ENCODE results near the gene TRANK1. TPM values are rescaled to one million over a fixed set of nuclear protein-coding genes. Genes with fewer than 3 reads are reported as not detected.
A peak's percentile ranks its signal among the peaks of the same experiment; 100 is the strongest.

Gene TRANK1
- total and polyA plus RNA-seq, 2 of the 8 experiments (the other 6 are each of a cell fraction or from before 2014, with no cell fraction given): 2.9 to 8.8 TPM

DNA sequence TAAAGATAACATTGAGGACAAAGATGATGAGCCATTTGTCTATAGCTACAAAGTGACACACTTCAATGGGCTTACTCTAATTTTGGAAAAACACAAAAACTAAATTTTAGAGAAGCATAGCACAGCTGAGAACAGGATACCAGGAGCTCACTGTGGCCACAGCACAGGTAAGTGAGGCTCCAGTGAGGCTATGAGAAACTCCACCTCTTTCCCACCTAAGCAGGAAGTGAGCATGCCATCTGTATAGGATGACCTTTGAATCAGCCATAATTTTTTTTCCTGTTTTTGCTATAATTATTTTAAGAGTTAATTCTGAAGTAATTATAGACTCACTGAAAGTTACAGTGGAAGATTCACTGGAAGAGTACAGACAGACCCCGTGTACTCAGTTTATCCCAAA lies 98.4 kb downstream of the TRANK1 start:
- H3K23me2 ChIP-seq (ENCODE audit: low read depth, low read length): no peaks in the 10 kb centered on the region
- no peak overlapping the region for H2BK120ac ChIP-seq (replicated peaks; ENCODE audit: low read depth, low read length)
- H3K4ac ChIP-seq (replicated peaks; ENCODE audit: insufficient read length, low read depth, low read length): no peak overlapping the region
- H2BK5ac ChIP-seq (ENCODE audit: low read depth, low read length): no peak overlapping the region
- 86% methylated on average over 1 of the region's 1 CpG; no CpG with 5 or more reads in 1 of the 2 experiments for WGBS, 2 experiments (ENCODE audit: extremely low coverage in 1 of 2, insufficient coverage in 1 of 2, insufficient read length in 1 of 2, insufficient replicate concordance in 2 of 2, low coverage in 1 of 2, low lambda C conversion rate in 2 of 2, missing lambda C conversion rate in 1 of 2)
- H4K5ac ChIP-seq (ENCODE audit: insufficient read length, low read depth, low read length): no peak overlapping the region
- H3K4me2 ChIP-seq (ENCODE audit: insufficient read depth in 1 of 2, low read depth in 2 of 2, low read length in 2 of 2): no peak overlapping the region
- H3K23ac ChIP-seq (ENCODE audit: insufficient read length): no peak overlapping the region
- H4K8ac ChIP-seq (ENCODE audit: extremely low read depth, insufficient read depth, low read length): no peak overlapping the region
- H3K27ac ChIP-seq (ENCODE audit: low read depth, low read length): no peak overlapping the region
- FAIRE-seq (no peak), DNase-seq (ENCODE audit: low read depth in 1 of 2, low spot score in 2 of 2) (no peak)
- CTCF ChIA-PET (ENCODE audit: partially characterized antibody): interaction anchor here (0.6 to 5.2 kb wide), 10 partner anchors 9 to 880 kb away, joined by 3 to 33 read pairs (median 5); no protein-coding TSS in a partner anchor
- no peaks in the 10 kb centered on the region for H3K79me2 ChIP-seq (ENCODE audit: control insufficient read depth in 1 of 2, insufficient read depth in 2 of 2, low read length in 2 of 2)
- H3K4me1 ChIP-seq (replicated peaks in 1 of 4; ENCODE audit: control insufficient read depth in 3 of 4, insufficient read depth in 4 of 4, low read length in 3 of 4): no peaks in the 10 kb centered on the region
- no peaks in the 10 kb centered on the region for H3K27me3 ChIP-seq (replicated peaks in 1 of 4; ENCODE audit: control insufficient read depth in 3 of 4, extremely low read depth in 1 of 4, insufficient read depth in 3 of 4, low read length in 3 of 4)
- no peak overlapping the region for H2AFZ ChIP-seq (ENCODE audit: low read length)
- H2AK5ac ChIP-seq (ENCODE audit: low read depth, low read length): no peak overlapping the region
- no peak overlapping the region for H3K56ac ChIP-seq (replicated peaks; ENCODE audit: insufficient read length, low read depth, low read length)
- H4K91ac ChIP-seq (replicated peaks; ENCODE audit: insufficient read length, low read length): no peak overlapping the region
- no peak overlapping the region for H3K14ac ChIP-seq (ENCODE audit: insufficient read length)
- POLR2A ChIA-PET (ENCODE audit: partially characterized antibody): no interaction called here
- H3K9me3 ChIP-seq (ENCODE audit: insufficient read depth in 2 of 2, low read depth in 1 of 2, low read length in 1 of 2): peaks cover 2 to 7% of the 10 kb centered on the region in 2 experiments; a peak in 2 of 4 replicates
- H2BK12ac ChIP-seq (ENCODE audit: low read depth, low read length): no peak overlapping the region
- H3K18ac ChIP-seq (ENCODE audit: extremely low read depth, low read length): no peak overlapping the region
- H3K4me3 ChIP-seq (ENCODE audit: extremely low read depth in 1 of 4, insufficient read depth in 2 of 4, low read depth in 3 of 4, low read length in 4 of 4): no peak overlapping the region
- no peaks in the 10 kb centered on the region for H4K20me1 ChIP-seq (replicated peaks in 1 of 2; ENCODE audit: control insufficient read depth in 1 of 2, insufficient read depth in 2 of 2, low read length in 2 of 2)
- no peak overlapping the region for H2BK15ac ChIP-seq (ENCODE audit: low read length)
- H3K79me1 ChIP-seq (ENCODE audit: low read depth, low read length): no peaks in the 10 kb centered on the region
- H2BK20ac ChIP-seq (ENCODE audit: low read length): no peak overlapping the region
- H3K9ac ChIP-seq (replicated peaks in 1 of 4; ENCODE audit: extremely low read depth in 1 of 4, low read depth in 3 of 4, low read length in 3 of 4): peak overlapping the region in 1 of 4 experiments; percentile 49; a peak in 1 of 7 replicates
- peaks cover 0 to 8% (median 0%) of the 10 kb centered on the region in 4 experiments; a peak in 2 of 8 replicates for H3K36me3 ChIP-seq (ENCODE audit: control insufficient read depth in 2 of 4, insufficient read depth in 4 of 4, low read length in 3 of 4)
- TF ChIP-seq CEBPB (IDR thresholded peaks at IDR 0.05; ENCODE audit: low read depth, low read length) (no peak), NRF1 (IDR thresholded peaks at IDR 0.05; ENCODE audit: low read depth, low read length) (no peak), CTBP2 (IDR thresholded peaks at IDR 0.05; ENCODE audit: borderline replicate concordance, insufficient read depth, insufficient read length, low read length) (no peak), TAF7 (optimal IDR thresholded peaks at IDR 0.05; ENCODE audit: borderline replicate concordance, low read depth, low read length) (no peak), CBX8 (IDR thresholded peaks at IDR 0.05; ENCODE audit: borderline replicate concordance, low read depth, low read length) (no peak), RFX5 (IDR thresholded peaks at IDR 0.05; ENCODE audit: borderline replicate concordance, low read depth, low read length) (no peak), PHF8 (conservative IDR thresholded peaks at IDR 0.05; ENCODE audit: low read depth, low read length) (no peak), TCF12 (IDR thresholded peaks at IDR 0.05; ENCODE audit: low read depth, low read length) (no peak), CBX5 (IDR thresholded peaks at IDR 0.05; ENCODE audit: low read depth, low read length) (no peak), BRCA1 (IDR thresholded peaks at IDR 0.05; ENCODE audit: low read depth, low read length) (no peak)
- TF ChIP-seq, protein P1, sequence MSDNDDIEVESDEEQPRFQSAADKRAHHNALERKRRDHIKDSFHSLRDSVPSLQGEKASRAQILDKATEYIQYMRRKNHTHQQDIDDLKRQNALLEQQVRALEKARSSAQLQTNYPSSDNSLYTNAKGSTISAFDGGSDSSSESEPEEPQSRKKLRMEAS (IDR thresholded peaks at IDR 0.05): no peak
- TF ChIP-seq, protein P2, sequence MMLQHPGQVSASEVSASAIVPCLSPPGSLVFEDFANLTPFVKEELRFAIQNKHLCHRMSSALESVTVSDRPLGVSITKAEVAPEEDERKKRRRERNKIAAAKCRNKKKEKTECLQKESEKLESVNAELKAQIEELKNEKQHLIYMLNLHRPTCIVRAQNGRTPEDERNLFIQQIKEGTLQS (IDR thresholded peaks at IDR 0.05; ENCODE audit: insufficient read depth, low read depth, low read length): no peak
- TF ChIP-seq, protein P3, sequence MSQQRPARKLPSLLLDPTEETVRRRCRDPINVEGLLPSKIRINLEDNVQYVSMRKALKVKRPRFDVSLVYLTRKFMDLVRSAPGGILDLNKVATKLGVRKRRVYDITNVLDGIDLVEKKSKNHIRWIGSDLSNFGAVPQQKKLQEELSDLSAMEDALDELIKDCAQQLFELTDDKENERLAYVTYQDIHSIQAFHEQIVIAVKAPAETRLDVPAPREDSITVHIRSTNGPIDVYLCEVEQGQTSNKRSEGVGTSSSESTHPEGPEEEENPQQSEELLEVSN (IDR thresholded peaks at IDR 0.05): no peak

All from H1 (cell line).